Right kidney (tissue), 1 donor: ENCODE results near the gene S1PR3.

Experiments used
- DNase-seq: peaks from one replicate; pipeline ENCODE4 v3.0.0-alpha.2; 2016

S1PR3 gene

DNA sequence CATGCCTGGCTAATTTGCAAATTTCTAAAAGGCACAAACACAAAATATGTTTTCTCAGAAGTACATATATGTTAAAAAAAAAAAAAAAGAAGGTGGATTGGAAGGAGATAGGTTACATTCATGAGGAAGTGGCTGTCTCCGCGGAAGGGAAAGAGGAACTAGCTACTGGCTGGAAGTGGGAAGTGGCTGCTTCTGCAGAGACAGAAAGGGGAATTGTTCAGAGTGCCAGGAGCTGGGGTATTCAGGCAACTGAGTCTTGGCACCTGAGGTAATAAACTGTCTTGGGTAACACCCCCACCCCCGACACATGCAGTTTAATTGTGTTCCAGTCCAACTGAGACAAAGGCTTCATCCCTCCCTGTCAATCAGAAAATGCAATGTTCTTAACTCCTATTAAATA, 45.6 kb downstream of the S1PR3 start:
- no peak for DNase-seq

DNA sequence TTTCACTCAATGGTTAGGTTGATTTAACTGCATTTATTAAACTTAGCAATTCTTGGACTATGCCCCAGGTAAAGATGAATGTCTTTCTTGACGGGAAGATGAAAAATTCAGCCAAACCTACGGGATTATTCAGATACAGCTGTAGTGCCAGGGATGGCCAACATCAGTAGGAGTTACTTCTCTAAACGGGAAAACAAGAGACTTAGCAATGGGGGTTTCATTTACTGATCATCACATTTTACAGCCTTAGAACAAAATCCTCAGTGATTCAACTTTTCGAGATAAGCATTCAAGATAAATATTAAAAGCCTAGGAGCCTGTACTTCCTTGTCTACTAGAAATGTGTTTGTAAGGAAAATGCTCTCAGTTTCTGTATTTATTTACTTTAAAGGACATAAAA, 46.1 kb downstream of the S1PR3 start:
- no peak for DNase-seq

DNA sequence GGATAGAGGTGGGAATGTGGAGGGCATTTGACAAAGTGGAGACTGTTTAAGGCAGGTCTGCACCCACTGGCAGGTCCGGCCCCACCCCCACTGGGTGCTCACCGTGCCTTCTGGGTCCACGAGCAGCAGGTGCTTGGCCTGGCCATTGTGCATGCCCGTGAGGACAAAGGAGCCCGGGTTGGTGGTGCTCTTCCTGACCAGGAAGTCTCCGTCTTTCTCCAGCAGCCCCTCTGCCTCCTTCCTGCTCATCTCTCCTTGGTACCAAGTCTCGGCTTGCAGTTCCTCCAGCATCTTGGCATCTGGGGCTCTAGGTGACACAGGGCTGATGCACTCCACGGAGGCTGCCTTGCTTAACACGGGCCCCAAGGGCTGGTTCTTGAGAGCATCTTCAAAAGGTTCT, 46.6 kb downstream of the S1PR3 start:
- DNase-seq: no peak

DNA sequence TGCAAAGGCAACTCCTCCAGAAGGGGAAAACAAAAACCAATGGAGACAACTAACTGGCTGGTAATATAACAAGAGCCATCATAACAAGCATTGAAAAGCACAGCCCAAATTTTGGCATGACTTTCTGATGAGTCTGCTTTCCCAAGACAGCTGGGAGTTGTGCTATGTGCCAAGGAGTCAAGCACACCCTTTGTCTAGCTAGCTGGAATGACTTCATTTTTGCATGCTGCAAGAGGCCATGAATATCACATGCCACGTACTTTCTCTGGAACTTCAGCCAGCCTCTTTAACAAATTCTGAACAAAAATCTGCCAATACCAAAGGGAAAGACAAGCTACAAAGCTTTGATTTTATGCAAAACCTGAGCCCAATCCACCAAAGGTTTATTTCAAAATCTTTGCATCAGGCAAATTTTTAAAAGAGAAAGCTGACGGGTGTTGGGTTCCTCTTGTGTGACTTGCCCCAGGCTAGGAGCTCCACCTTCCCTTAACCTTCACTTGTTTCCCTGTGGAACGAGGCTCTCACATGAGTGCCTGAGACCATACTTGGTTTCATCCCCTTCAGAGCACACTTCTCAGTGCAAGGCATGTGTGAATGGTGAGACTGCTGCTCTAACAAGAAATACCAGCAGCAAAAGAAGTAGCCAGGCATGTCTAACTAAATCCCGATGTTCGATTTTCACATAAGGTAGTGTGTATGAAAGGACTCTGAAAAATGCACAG, 47.3 kb downstream of the S1PR3 start:
- no peak for DNase-seq

DNA sequence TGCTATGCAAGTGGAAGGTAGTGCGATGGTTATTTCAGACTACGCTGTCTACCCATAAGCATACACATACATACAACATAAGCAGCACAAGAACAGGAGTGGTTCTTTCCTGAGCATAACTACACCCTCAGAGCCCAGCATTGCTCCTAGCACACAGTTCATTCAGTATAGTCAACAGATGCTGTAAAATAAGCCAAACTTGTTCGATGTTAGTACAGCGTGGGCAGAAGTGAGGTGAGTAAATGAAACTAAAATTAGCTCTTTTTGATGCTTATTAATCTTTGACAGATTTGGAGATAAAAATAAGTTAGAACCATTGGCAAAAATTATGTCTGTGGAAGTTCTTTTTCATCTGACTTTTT, 47.8 kb downstream of the S1PR3 start:
- no peak for DNase-seq

DNA sequence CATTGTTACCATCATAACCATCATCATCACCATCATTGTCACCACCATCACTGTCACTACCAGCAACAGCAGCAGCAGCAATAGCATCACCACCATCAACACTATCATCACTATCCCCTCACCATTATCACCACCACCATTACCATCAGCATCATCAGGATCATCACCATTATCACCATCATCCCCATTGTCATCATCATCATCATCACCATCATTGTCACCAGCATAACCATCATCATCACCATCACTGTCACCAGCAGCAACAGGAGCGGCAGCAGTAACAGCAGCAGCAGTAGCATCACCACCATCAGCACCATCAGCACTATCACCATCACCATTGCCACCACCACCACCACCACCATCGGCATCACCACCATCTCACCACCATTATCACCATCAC, 48.4 kb downstream of the S1PR3 start:
- DNase-seq: no peak

DNA sequence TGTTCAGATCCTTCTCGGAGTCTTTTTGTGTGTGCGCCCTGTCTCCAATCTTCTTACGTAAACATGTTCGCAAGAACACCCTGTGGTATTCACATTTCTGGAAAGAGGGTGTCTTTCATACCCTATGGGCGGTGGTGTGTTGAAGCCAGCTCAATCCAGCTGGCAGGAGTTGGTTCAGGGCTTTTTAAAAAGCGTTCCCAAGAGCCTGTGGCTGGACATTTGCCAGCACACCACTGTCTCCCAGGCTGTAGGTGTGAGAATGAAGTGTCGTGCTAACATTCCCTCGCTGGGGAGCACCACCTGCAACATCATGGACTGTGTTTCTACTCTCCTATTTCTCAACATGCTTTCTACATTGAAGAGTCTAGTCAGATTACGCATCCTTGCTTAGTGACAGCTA, 51.7 kb downstream of the S1PR3 start:
- DNase-seq: no peak

DNA sequence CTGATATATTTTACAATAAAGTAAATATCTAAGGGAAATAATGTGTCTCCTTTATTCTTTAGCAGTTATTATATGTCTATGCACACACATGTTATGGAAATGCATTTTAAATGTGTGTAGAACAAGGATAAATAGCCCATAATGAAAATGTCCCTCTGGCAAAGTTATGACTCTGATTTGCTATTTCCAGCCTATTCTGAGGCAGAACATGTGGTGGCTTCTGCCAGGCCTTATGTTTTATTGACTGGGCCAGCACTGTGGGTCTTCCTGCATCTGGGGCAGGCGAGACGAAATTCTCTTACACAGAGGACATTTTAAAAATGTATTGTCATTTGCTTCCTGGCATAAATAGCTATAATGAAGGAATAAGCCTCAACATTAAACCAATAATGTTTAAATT, 52.8 kb downstream of the S1PR3 start:
- DNase-seq: no peak

DNA sequence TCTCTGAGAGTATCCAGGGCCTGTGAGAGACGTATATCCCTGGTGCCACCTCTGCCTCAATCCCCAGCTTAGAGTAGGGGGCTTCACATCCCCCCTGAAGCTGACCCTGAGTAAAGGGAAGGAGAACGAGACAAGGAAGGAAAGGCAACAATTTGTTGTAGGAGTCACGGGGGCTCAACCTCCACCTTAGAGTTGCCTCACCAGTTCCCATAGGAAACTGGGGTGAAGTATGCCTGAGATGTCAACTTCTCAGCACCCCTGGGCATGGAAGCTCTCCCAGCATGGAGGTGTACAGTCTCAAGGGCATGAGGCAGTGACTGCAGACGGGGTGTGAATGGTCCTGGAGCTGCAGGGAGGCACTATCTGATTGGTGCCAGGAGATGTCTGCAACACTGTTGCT, 53.6 kb downstream of the S1PR3 start:
- no peak for DNase-seq

DNA sequence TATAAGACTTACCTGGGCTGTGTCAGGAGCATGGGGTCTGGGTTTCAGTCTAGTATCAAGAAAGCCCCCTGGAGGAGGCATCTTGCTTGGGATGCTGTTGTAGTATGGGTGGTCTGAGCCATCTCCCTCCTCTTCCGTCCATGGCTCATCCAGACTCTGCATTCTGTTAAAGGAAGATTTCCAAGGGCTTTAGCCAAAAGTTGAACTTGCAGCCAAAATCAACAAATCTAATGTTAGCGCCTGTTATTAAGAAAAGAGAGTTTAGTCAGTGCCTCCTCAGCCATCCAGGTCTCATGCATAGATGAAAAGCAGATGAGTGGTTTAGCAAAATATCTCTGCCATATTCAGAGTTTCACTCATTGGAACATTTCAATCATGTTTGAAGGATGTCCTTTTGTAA, 55.6 kb downstream of the S1PR3 start:
- DNase-seq: no peak

DNA sequence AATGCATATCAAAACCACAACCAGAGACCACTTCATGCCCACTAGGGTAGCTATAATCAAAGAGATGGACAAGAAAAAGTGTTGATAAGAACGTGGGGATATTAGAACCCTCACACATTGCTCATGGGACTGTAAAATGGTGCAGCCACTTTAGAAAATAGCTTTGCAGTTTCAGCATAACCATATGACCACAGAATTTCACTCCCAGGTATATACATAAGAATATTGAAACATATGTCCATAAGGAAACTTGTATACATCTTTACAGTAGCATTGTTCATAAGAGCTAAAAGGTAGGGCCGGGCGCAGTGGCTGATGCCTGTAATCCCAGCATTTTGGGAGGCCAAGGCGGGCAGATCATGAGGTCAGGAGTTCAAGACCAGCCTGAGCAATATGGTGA, 56.4 kb downstream of the S1PR3 start:
- no peak for DNase-seq

DNA sequence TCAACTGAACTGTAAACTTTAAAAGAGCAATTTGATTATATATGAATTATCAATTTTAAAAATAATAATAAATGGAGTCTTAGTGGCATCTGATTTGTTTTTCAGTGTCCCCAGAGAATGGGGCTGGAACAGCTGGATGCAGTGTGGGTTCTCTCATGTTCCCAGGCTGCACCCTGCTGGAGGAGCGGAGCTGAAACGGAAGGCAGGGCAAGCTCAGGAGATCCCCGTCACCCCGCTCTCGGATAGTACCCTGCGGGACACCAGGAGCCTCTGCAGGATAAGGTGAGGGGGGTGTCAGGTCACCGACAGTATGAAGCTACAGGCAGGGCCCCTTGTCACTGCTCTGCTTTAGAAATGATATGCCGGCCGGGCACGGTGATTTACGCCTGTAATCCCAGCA, 57.3 kb downstream of the S1PR3 start:
- no peak for DNase-seq

DNA sequence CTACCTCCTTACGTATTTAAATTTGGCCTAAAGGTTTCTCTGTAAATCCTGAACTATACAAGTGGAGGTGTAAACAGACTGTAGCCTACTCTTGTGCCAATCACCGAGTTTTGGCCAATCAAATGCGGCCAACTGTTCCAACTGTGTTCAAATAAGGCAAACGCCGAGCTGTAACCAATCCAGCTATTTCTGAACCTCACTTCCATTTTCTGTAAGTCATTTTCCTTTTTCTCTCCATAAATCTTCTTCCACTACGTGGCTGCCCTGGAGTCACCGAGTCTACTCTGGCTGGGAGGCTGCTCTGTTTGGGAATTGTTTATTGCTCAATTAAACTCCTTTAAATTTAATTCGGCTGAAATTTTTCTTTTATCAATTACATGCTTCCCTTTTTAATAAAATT, 58.4 kb downstream of the S1PR3 start:
- no peak for DNase-seq

DNA sequence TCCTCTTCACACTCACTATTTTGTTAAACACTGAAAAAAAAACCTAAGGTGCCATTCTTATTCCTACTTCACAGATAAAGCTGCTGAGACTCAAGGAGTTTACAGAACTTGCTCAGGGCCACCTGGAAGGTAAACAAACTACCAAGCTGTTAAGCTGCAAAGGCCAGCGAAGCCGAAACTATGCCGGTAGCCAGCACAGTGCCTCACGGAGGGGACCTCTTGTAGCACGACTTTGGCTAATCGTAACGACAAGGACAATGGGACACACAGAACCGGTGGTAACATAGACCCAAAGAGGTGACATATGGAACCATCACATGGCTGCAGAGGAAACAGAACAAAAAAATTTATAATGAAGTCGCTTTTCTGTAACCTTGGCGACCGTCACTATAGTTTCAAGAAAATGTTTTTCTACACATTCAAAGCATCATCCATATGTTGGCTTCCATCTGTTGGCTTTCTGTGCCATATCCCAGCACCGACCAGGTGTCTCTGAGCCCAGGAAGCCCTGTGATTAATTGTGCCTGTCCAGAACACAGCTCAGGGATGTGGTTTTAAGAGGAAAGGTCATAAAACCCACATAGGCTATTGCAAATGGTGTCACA, 60.3 kb downstream of the S1PR3 start:
- no peak for DNase-seq

DNA sequence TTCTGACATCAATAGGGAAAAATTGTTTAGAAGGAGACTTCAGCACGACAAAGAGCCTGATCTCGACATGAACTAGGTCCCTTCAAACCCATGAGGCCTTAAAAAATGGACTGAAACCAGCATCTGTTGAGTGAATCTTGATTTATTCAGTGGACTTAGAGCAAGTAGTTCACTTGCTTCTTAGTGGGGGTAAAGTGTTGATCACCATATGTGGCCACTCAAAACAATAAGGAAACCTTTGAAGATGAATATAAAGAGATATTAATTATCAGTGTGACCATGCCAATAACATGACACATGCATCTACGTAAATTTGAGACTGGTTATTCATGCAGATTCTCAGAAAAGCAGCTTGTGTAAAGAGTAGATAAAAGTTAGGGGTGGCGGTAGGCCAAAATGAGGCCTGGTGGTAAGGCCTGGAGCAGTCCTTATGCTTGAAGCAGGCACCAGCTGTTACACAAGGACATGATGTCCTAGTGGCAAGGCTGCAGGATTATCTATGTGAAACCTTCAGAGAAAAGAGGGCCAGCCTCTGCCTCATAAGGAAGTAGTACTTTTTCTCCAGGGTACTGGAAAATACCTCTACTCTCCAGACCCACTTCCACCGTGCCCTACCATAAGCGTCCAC, 61.3 kb downstream of the S1PR3 start:
- DNase-seq: no peak

DNA sequence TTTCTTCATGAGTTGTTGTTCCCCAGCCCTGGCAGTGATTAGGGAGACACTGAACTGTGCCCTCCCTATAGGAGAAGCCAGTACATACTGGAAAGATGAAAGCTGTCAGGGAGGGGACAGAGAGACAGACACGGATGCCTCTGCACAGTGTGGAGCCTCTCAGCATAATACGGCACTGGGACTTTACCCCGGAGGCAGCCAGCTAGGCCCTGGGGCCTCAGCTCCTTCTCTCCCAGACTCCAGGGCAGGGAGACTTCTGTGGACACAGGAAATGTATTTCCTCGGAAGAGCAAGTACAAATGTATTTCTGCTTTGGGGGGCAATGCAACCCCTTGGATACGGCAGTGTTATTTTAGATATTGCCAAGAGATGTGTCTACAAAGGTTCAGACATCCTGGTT, 62.0 kb downstream of the S1PR3 start:
- DNase-seq: no peak
